ENCODE measurements around the gene NCAPG2.

DNA sequence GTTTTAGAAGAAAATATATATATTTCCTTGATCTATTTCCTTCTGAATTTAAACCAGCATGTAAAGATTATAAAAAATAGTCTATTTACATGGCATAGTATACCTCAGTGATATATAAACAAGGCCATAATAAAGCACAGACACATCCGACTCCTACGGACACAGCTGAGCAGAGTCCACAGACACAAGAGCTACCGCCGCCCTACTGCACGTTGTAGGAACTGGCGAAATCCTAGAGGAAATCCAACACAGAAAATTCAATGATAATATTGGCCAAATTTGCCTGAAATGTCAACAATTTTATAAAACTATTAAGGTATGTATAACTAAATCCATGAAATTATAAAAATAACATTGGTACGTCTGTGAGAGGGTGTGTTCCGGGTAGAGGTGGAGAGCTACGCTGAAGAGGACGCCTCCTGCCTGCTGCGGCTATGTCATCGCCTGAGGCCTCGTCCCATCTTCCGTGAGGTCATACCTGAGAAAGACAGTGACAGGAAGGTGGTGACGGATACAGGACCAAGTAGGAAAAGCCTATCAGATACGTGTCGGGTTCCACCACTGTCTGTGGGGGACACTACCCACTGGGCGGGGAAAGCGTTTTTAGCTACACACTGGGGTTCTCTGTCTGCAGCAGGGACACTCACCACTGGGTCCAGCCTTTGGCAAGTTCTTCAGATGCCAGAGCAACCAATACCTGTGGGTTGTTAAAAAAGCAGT lies 29.3 kb upstream of the NCAPG2 start:
- TF ChIP-seq, protein P1, sequence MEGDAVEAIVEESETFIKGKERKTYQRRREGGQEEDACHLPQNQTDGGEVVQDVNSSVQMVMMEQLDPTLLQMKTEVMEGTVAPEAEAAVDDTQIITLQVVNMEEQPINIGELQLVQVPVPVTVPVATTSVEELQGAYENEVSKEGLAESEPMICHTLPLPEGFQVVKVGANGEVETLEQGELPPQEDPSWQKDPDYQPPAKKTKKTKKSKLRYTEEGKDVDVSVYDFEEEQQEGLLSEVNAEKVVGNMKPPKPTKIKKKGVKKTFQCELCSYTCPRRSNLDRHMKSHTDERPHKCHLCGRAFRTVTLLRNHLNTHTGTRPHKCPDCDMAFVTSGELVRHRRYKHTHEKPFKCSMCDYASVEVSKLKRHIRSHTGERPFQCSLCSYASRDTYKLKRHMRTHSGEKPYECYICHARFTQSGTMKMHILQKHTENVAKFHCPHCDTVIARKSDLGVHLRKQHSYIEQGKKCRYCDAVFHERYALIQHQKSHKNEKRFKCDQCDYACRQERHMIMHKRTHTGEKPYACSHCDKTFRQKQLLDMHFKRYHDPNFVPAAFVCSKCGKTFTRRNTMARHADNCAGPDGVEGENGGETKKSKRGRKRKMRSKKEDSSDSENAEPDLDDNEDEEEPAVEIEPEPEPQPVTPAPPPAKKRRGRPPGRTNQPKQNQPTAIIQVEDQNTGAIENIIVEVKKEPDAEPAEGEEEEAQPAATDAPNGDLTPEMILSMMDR (IDR thresholded peaks at IDR 0.05) = no peak; the same call in 1 of the 2 replicates
- TF ChIP-seq RORB (CRISPR knock-in tag; IDR thresholded peaks at IDR 0.05) = no peak
- no peak for TF ChIP-seq MYBL2 (CRISPR knock-in tag; IDR thresholded peaks at IDR 0.05)
- TF ChIP-seq, protein P2, sequence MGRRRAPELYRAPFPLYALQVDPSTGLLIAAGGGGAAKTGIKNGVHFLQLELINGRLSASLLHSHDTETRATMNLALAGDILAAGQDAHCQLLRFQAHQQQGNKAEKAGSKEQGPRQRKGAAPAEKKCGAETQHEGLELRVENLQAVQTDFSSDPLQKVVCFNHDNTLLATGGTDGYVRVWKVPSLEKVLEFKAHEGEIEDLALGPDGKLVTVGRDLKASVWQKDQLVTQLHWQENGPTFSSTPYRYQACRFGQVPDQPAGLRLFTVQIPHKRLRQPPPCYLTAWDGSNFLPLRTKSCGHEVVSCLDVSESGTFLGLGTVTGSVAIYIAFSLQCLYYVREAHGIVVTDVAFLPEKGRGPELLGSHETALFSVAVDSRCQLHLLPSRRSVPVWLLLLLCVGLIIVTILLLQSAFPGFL (CRISPR knock-in tag; IDR thresholded peaks at IDR 0.05; ENCODE audit: borderline replicate concordance) = no peak
- TF ChIP-seq IRF2 (CRISPR knock-in tag; IDR thresholded peaks at IDR 0.05; ENCODE audit: borderline replicate concordance, low read depth) = no peak
- no peak for TF ChIP-seq CBFB (CRISPR knock-in tag; IDR thresholded peaks at IDR 0.05; ENCODE audit: low read depth)
- no peak for TF ChIP-seq NFYB (CRISPR knock-in tag; conservative IDR thresholded peaks at IDR 0.05; ENCODE audit: low read depth)
- no peak for TF ChIP-seq MXD4 (CRISPR knock-in tag; IDR thresholded peaks at IDR 0.05; ENCODE audit: borderline replicate concordance)
- TF ChIP-seq NR2C2 (CRISPR knock-in tag; IDR thresholded peaks at IDR 0.05) = no peak
- TF ChIP-seq NR1H2 (CRISPR knock-in tag; IDR thresholded peaks at IDR 0.05) = no peak
- no peak for TF ChIP-seq ZNF232 (CRISPR knock-in tag; IDR thresholded peaks at IDR 0.05)
- TF ChIP-seq TCF7 (CRISPR knock-in tag; IDR thresholded peaks at IDR 0.05; ENCODE audit: low read depth) = no peak
- TF ChIP-seq JUN (CRISPR knock-in tag; IDR thresholded peaks at IDR 0.05) = no peak
- no peak for TF ChIP-seq ZNF263 (CRISPR knock-in tag; IDR thresholded peaks at IDR 0.05; ENCODE audit: low read depth)

All from WTC11 (cell line).